AG09319 (cell line): ENCODE data around the gene TMBIM1.
"Not testable (repeated sequence)": the region's sequence is repeated elsewhere in the genome, so short reads cannot be mapped to it uniquely, and the experiment has no call there.

ENCODE experiments used
- DNase-seq: peaks from one replicate; pipeline ENCODE4 v3.0.0-alpha.2; 2010; ENCODE audit warnings: low read depth; ENCODE audit errors: extremely low read depth
- TF ChIP-seq, protein P1 (sequence below): IDR thresholded peaks from 2 replicates; pipeline ENCODE4 v1.5.1; 2011; ENCODE audit warnings: low read depth, mild to moderate bottlenecking, inconsistent platforms, low read length, moderate library complexity

TMBIM1 gene

GRCh38 chr2:218274586-218274985 lies 17.7 kb downstream of the TMBIM1 start:
- no peak for DNase-seq
- TF ChIP-seq, protein P1, sequence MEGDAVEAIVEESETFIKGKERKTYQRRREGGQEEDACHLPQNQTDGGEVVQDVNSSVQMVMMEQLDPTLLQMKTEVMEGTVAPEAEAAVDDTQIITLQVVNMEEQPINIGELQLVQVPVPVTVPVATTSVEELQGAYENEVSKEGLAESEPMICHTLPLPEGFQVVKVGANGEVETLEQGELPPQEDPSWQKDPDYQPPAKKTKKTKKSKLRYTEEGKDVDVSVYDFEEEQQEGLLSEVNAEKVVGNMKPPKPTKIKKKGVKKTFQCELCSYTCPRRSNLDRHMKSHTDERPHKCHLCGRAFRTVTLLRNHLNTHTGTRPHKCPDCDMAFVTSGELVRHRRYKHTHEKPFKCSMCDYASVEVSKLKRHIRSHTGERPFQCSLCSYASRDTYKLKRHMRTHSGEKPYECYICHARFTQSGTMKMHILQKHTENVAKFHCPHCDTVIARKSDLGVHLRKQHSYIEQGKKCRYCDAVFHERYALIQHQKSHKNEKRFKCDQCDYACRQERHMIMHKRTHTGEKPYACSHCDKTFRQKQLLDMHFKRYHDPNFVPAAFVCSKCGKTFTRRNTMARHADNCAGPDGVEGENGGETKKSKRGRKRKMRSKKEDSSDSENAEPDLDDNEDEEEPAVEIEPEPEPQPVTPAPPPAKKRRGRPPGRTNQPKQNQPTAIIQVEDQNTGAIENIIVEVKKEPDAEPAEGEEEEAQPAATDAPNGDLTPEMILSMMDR, result no peak

GRCh38 chr2:218273908-218274249 lies 18.4 kb downstream of the TMBIM1 start:
- TF ChIP-seq, protein P1, result no peak
- DNase-seq, result no peak

GRCh38 chr2:218273214-218273907 lies 18.9 kb downstream of the TMBIM1 start:
- DNase-seq, result not testable (repeated sequence)

DNA sequence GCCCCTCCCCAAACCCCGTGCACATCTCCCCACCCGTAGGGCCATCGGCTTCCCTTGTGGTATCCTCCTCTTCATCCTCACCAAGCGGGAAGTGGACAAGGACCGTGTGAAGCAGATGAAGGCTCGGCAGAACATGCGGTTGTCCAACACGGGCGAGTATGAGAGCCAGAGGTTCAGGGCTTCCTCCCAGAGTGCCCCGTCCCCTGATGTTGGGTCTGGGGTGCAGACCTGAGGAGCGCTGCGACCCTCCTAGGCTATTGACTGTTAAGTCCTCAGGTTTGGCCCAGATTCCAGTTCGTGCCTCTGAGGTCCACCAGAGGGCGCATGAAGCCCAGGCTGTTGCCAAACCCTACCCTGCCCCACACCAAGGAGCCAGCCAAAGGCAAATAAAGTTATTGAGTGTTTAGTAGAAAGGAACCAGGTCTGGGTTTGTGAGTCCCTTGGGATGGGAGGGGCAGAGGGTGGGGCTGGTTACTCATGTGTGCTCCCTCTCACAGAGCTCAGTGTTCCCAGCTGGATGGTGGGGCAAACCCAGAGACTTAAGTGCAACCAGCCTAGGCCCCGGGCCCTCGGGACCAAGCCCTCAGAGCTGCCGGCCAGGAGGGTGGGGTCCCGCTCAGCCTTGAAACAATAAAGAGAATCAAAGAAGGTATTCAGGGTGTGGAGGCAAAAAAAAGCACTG lies 19.6 kb downstream of the TMBIM1 start:
- peak; percentile 87 for DNase-seq
- TF ChIP-seq, protein P1, result peak; percentile 93

- no peak for DNase-seq
- TF ChIP-seq, protein P1, result no peak
Observed at GRCh38 chr2:218271865-218272530, 20.3 kb downstream of the TMBIM1 start.

GRCh38 chr2:218271487-218271797 lies 20.9 kb downstream of the TMBIM1 start:
- TF ChIP-seq, protein P1, result no peak
- DNase-seq, result no peak

GRCh38 chr2:218270721-218271486 lies 21.4 kb downstream of the TMBIM1 start:
- no peak for DNase-seq
- TF ChIP-seq, protein P1, result no peak
